SK-MEL-5 (cell line): ENCODE measurements around the gene ITGA11. TPM values are rescaled to one million over a fixed set of nuclear protein-coding genes. Genes with fewer than 3 reads are reported as not detected.
A peak's percentile ranks its signal among the peaks of the same experiment; 100 is the strongest.

Source experiments
- DNase-seq: peaks from one replicate; pipeline ENCODE4 v3.0.0-alpha.2; 2016; ENCODE audit warnings: low read depth, low spot score
- in situ Hi-C: cut with HindIII; loops from 2 replicates; pipeline ENCODE4 v1.10.0; 2016; ENCODE audit warnings: low sequenced_read_pairs, high pct_unique_total_duplicates, low pct_unique_long_range_greater_than_20kb
- total RNA-seq: library from RNA; depleted of rRNA; stranded (reverse); fragments of >200 nt; shearing (Covaris generic); gene quantifications from 2 replicates; pipeline ENCODE4 v1.2.3, GENCODE V29; 2014

The ITGA11 gene
- total RNA-seq, 1 experiment from 2014 or later = not detected

DNA sequence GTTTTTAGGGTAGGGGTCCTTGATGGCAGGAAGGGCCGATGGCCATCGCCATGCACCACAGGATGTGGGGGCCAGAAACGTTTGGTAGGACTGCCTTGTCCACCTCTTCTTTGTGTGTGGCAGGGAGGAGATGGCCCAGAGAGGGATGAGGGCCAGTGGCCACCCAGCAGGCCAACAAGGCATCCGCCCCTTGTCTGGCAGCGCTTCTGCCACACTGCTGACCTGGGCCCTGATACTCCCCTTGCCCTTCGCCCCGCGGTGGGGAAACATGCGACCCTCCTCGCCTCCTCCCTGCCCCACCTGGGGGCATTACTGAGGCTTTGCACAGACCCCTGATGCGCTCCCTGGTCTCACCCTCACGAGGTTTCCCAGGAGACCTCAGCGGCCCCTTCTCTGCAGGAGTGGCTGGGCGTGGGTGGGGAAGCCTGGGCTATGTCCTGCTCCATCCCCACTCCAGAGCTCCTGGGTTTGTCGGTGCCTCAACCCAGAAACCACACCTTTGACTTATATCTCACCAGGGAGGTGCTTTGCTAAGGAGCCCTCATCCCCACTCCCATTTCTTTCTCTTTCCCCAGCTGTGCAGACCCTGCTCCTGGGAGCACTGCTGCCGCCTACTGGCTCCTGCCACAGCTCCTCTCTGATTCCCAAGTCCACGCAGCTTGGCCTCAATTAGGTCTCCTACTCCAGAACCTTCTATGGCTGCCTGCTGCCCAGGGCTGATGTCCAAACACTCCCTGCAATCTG is 115.7 kb downstream of the ITGA11 start:
- in situ Hi-C loops = no loop called here

DNA sequence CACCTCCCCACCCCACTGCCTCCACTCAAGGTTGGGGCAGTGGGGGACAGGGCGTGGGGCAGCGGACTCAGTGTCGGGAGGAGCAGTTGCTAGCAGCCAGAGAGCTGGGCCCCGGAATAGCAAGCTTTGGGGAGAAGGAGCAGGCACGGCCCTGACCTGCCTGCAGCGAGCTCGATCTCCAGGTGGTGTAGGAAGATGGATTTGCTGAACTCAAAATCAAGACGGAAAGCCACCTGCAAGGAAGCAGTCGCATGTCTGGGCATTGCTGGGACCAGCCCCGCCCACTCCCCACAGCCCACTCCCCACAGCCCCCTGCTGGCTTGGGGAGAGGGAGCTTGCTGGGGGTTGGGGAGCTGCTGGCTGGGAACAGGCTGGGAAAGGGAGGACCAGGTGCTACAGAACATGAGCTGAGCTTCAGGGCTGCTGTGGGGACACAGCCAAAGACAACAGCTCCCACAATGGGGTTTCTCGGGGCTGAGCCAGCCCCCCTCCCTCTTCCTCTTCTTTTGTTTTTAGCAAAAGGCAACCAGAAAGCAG is 116.4 kb downstream of the ITGA11 start:
- in situ Hi-C loops = no loop called here
- DNase-seq = no peak

More for the DNA sequence above, 115.7 kb downstream of the ITGA11 start:
- DNase-seq = peak; percentile 47

DNA sequence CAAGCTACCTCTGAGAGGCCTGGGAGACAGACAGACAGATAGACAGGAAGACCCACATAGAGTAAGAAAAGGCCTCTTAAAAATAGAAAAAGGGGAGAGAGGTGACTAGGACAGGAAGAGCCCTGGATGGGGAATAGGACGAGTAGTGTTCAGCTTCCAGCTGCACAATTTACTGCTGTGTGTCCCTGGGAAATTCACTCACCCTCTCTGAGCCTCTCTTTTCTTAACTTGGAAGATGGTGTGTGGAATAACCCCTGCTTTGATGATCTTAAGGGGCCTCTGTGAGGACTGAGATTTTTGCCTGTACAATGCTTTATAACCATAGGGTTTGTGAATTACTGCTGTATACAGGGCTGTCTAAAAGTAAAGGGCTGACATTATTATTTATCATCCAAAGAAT is 116.9 kb downstream of the ITGA11 start:
- DNase-seq = no peak
- in situ Hi-C loops = no loop called here

DNA sequence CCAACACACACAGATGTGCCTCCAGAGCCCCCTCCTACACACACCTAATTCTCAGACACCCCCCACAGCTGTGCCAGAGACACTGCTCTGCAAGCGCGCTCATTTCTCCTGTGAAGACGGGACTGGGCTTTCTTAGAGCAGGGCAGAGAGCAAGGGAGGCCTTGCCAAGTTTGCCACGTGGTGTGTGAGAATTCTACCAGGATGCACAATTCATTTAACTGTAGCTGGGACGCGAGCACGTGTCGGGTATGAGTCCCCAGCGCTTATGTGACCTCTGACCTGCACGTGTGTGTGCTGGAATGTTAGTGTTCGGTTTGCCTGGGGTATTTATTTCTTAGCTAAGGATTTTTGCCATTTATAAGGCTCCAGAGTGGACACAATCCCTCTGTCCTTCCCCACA is 117.4 kb downstream of the ITGA11 start:
- DNase-seq = no peak
- in situ Hi-C loops = no loop called here

DNA sequence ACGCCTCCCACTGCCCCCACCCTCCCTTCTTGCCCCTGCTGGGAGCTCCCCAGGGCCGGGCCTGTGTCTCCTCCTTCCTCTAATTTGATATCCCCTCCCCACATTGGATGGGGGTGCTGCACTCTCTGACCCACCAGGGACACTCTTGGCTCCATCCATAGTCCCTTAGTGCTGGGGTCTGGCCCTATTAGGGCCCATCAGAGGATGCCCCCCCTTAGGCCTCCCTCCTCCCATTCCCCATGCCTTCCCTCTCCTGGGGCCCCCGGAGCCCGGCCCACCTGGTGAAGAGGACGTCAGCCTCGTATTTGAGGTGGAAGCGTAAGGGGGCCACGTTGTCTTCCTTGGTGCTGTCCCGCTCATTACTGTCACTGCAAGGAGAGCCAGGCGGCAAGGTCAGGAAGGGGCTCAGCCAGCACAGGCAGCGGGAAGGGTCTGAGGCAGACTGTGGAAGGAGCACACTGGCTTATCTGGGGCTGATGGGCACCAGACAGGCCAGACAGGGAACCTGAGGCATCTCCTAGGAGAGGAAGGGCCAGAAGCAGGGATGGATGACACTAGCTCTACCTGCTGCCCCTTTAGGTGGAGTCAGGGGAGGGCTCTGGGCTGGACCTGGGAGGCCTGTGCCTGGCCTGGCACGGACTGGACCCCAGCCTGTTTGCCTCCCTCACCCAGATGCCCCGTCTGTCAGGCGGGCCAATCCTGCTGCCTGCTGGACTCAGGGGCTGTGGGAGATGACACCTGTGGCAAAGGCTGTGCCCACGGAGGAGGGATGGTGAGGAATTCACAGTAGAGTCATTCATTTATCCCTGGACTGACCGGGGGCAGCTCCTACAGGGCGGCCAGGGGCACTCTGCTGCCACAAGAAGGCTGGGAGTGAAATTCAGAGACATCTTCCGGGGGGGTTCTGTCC is 118.2 kb downstream of the ITGA11 start:
- DNase-seq = no peak
- in situ Hi-C loops = no loop called here

DNA sequence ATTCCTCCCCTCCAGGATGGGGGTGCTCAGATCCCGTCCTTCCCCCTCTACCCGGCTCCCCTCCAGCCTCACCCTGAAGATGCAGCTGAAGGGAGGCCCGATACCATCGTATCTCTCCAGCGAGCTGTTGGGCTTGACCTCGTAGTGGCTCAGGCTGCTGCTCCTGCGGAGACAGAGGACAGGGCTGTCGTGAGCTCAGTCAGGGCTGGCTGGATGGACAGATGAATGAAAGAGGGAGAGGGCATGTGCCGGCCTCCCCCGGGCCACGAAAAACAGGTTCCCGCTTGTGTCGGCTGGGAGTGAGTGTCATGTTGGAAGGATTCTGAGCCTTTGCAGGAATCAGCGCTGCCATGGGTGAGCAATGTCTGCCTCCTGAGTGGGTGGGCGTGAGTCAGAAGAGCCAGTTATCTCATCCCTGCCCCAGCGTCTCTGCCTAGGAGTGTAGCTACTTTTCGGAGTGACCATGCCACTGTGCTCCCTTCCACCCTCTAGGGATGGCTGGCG is 119.2 kb downstream of the ITGA11 start:
- no peak for DNase-seq
- in situ Hi-C loops = no loop called here

DNA sequence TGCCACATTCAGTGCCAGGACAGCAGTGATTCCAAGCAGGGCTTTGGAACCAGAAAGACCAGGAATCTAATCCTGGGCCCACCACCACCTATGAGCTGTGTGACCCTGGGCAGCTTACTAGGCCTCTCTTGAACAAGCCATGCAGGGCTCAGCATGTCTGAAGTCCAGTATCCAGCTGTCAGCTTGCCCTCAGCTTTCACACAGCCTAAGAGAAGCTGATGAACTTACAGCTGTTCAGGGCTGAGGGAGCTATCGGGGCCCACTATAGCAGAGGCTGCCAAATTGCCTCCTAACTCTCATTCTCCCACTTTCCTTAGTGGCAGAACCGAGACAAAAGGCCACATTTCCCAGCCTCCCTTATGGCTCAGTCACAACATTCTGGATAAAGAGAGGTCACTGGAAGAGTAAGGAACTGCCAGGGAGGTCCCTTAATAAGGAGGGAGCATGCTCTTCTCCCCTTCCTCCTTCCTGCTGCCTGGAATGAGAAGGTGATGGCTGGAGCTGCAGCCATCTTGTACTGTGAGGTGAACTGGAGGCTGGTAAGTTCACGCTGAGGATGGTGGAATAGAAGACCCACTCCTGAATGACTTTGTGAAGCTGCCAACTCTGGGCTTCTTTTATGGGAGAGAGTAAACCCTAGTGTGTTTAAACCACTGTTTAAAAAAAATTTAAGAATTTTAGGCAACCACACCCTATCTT is 120.0 kb downstream of the ITGA11 start:
- no peak for DNase-seq
- in situ Hi-C loops = no loop called here

DNA sequence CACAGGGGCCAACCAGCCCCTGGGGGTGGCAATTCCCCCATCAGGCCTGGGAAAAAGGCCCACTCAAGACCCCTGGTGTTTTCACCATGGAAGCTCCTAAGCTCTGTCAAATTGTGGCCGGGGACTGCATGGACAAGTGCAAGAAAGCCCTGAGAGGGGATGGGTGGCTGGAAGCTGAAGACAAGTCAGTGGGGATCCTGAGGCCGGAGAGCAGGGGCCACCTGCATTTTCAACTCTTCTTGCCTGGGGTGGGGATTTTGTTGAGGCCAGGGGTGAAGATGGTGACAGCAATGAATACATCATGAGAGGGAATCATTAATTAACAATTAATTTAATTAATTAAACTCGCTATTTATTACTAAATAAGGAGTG is 120.5 kb downstream of the ITGA11 start:
- DNase-seq = no peak
- in situ Hi-C loops = no loop called here

DNA sequence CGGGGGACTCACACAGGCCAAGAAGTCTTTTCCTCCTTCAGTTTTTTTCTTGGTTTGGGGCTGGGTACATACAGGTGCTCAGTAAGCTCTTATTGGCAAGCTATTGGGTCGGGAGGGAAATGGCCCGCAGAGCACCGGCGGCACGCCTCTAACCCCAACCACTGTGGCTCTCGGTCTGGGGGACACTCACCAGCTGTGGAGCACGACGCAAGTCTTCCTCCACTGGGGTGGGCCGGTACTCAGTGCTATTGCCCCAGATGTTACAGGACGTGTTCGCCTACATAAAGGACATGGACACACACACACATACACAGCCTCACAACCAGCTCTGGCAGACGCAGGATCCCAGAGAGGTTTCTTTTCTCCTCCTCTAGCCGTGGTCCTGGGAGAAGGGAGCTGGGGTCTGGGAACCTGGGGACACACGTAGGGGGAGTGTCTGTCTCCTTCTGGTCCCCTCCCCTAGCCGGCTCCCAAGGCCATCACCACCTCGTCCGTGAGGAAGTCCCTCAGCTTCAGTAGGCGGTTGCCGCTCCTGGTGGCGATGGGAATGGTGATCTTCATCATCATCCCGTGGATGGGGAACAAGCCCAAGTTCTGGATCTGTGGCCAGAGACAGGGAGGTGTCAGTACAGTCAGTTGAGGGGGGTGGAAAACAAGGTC is 121.0 kb downstream of the ITGA11 start:
- DNase-seq = no peak
- in situ Hi-C loops = no loop called here

DNA sequence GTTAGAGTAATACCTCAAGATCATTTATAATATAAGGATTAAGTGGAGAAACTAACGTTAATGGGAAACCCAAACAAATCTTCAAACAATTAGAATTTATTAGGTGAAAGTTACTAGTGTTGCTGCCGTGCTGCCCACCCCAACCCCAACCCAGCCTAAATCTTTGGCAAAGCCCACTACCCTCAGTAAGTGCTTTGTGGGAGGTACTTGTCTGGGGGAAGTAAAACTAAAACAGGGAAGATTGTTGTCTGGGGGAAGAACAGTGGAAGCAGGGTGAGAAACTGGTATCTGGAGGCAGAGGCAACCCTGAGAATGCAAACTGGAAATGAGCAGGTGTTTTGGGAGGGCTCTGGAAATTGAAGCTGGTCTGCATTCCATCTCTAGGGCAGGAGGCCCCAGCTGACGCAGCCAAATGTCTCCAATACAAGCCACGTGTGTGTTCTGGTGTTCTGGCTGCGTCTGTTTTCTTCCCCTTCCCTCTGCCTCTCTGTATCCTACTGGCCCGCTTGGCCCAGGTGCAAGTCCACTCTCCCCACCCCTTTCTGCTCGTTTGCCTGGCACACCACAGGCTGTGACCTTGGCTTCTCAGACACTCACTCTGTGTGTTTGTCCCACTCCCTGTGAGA is 121.7 kb downstream of the ITGA11 start:
- no peak for DNase-seq
- in situ Hi-C loops = no loop called here

DNA sequence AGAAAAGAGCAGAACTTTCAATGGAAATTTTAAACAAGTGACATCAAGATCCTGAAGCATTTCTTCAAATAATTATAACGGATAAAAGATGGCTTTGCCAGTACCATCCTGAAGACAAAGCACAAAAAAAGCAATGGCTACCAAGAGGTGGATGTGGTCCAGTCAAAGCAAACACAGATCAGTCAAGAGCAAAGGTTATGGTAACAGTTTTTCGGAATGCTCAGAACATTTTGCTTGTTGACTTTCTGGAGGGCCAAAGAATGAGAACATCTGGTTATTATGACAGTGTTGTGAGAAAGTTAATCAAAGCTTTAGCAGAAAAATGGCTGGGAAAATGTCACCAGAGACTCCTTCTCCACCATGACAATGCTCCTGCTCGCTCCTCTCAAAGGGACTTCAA is 122.9 kb downstream of the ITGA11 start:
- in situ Hi-C loops = no loop called here
- DNase-seq = no peak

DNA sequence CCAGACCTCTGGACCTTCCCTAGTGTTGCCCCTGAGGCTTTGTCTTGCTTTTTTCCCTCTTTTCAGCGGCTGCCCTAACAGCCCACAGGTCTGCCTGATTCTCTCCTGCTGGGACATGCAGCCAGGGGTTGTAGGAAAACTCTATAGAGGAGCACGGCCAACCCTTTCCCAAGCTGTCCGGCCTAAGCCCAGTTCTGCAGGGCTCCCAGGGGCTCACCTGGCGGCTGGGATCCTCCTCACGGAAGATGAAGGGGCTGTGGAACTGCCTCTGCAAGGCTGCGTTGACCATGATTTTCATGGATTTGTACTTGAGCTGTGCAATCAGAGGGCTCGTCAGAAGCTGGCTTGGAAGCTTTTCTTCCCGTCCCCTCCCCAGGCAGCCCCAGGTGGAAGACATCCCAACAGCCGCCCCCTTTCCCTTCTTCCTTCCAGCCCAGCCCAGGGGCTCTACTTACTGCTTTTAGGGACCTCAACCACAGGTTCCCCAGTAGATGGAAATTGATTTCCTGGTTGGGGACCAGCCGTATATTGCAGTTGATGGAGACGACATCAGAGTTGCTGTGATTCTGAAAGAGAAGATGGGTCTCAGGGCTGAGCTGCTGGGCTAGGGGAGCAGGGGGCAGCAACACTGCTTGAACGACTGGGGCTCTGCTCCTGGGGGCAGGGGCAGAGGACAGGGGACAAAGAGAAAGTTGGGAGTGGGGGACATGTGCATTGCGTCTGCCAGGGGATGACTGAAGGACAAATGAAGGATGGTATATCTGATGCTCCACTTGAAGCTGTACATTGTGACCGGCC is 124.6 kb downstream of the ITGA11 start:
- in situ Hi-C loops = no loop called here
- no peak for DNase-seq

DNA sequence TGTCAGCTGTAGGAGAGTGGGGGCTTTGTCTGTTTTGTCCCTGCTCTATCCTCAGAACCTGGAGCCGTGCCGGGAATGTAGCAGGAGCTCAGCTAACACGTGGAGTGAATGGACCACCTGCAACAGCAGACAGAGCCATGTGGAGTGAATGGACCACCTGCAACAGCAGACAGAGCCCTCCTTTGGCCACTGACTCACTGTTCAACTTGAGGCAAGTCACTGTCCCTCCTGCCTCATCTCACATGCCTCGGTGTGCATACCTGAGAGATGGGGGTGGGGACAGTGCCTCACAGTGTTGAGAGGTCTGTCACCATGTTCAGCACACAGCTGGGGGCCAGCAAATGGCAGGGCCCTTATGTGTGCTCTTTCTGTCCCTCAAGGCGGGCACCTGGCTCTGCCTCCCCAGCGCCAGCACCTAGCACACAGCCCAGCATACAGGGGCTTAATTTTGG is 126.5 kb downstream of the ITGA11 start:
- no peak for DNase-seq
- in situ Hi-C loops = no loop called here

DNA sequence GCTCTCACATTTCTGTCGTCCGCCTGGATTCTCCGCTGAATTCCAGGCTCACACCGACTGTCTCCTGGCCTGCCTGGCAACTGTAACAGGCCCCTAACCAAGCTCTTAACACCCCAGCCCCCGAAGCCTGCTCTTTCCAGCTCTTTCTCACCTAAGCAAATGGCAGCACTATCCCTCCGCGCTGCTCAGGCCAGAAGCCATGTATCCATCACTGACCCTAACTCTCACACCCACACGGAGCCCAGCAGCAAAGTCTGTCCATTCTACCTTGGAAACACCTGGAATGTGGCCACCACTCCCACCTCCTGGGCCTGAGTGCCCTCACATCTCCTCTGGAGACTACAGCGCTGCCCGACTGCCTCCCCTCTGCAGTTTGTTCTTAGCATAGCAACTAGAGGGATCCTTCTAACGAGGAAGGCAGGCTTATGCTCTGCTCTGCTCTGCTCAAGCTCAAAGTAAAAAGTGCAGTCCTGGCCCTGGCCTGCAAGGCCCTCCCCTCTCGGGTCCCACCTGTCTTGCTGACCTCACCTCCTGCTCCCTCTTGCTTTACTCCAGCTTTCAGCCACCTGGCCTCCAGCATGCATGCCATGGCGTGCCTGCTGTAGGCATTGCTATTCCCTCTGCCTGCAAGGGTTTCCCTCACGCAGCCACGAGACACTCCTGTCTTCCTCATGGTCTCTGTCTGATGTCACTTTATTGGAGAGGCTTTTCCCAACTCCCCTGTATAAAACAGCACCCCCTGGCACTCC is 127.2 kb downstream of the ITGA11 start:
- no peak for DNase-seq
- in situ Hi-C loops = no loop called here

DNA sequence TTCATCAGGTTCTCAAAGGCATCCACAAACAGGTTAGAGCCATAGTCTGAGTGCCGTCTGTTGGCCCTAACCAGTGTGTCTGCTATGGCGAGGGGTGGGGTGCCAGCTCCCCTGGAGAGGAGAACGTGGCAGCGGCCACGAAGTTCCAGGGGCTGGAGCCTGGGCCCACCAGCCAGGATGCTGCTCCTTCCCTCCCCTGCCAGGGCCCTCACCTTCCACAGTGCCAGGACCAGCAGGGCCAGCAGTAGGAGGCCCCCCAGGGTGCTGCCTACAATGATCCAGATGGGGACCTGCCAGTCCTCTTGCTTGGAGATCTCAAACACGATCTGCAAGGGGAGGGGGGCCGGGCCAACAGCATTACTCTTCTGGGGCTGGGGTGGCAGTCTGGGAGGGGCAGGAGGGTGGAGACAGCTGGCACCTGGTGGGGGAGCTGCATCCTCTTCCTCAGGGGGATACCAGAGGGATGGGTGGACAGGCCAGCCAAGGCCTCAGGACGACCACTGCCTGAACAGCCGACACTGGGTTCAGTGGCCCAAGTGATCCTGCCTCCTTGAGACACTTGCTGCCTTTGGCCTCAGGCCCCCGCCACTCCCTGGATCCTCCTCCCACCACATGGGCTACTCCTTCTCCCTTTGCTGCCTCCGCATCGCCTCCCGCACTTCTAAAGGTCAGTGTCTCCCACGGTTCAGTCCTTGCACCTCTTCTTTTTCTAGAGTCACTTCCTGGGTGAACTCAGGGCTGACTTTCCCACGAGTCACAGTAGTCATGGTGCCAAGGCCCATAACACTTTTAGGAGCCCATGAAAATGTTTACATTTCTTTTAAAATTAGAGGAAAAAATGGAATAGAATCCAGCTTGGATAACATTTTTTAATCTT is 128.2 kb downstream of the ITGA11 start:
- no peak for DNase-seq
- in situ Hi-C loops = no loop called here
